Loucy (cell line): ENCODE data around the gene STIM1.

Source experiments
- CTCF ChIP-seq: fragments of 200-600 bp; sonication (generic); conservative IDR thresholded peaks from 2 replicates; pipeline ENCODE4 v1.5.1; 2014; ENCODE audit warnings: mild to moderate bottlenecking, antibody characterized with exemption, low read length
- EZH2phosphoT487 ChIP-seq: fragments of 200-600 bp; IDR thresholded peaks from 2 replicates; pipeline ENCODE4 v1.6.1; 2018; ENCODE audit warnings: antibody characterized with exemption, mild to moderate bottlenecking, moderate library complexity, borderline replicate concordance

GRCh38 chr11:4019891-4020290, 164.4 kb downstream of the STIM1 start:
- TF ChIP-seq CTCF (no peak), EZH2phosphoT487 (no peak)
